Measurements from ENCODE around the gene OSBPL2. TPM values are rescaled to one million over a fixed set of nuclear protein-coding genes. Genes with fewer than 3 reads are reported as not detected.

OSBPL2 gene
- total RNA-seq, 1 donor from 2014 or later = 20.6 TPM

DNA sequence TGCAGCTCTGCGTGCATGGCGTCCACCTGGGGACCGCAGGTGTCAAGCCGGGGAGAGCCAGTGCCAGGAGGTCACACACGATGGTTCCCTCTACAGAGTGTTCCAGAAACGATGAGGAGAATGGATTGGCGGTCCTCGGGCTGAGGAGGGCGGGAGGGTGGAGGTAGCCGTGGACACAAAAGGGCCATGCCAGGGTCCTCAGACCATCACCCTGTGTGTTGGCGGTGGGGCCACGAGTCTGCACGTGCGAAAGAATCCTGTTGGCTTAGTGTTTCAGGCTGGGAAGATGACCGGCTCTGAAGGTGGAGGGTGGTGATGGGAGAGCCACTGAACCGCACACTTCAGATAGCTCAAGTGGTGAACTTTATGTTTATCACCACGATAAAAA is 31.9 kb upstream of the OSBPL2 start:
- DNase-seq (ENCODE audit: low read depth, low spot score) = no peak

DNA sequence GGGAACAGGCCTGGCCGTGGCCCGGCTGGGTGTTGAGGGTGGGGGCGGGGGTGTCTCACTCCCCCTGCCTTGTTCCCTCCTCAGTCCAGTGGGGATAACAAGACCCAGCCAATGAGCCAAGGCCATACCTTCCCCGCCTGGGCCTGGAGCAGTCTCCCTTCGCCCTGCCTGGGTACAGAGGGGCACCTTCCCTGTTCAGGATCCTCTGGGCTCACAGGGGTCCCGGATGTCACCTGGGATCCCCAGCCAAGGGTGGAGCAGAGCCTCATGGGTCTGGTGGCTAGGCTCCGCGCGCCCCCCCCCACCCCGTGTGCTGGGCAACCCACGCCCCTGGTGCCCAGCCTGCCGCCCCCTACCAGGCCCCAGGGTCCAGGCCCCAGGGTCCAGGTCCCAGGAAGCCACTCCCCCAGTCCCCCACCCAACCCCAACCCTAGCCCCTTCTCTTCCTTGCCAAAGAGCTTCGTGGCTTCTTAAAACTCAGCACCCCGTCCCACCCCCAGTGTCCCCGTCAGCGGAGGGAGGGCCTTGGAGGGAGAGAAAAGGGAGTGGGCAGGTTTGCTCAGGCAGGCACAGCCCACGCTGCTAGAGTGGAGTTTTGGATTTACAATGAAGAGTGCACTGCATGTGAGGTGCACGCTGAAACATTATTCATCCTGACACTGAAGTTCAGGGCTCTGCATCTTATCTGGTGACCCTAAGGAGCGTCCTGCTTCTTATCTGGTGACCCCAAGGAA is 30.1 kb upstream of the OSBPL2 start:
- DNase-seq (ENCODE audit: low read depth, low spot score) = no peak

DNA sequence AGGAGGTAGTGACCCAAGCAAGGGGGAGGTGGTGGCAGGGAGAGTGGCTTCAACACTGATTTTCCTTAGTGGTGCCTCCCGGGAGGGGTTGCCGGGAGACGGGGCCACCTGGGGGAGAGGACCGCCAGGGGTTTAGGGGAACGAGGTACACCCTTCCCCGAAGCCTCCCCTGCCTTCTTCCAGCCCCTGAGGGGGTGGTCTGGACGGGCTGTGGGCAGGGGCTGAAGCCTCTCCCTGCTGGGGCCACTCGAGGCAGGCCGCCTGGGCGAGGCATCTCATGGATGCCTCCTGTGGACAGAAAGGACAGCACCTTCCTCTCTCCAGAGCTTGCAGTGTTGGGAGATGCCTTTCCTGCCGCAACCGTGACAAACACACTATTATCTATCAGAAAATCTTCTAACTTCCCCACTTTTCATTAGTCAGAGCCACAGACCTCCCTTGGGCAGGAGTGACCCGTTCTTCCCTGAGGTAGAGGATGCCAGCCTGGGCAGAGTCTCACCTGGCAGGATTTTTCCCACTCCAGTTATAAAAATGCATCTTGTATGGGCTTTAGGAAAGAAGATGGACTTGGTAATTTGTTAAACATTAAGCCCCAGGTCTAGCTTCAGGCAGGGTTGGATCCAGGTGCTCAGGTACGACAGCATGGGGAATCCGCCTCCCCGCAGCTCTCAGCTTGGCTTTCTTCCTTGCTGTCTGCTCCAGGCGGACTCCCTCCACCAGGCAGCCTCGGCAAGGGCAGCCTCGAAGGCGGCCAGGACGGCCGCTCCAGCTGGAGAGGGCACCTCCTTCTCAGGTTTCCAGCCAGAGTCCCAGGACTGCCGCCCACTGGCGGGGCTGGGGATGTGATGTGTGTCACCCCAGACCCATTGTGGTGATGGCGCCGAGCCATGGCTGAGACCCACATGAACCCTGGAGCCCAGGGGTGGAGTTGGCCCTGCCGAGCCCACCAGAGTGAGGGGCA is 29.2 kb upstream of the OSBPL2 start:
- DNase-seq (ENCODE audit: low read depth, low spot score) = no peak

DNA sequence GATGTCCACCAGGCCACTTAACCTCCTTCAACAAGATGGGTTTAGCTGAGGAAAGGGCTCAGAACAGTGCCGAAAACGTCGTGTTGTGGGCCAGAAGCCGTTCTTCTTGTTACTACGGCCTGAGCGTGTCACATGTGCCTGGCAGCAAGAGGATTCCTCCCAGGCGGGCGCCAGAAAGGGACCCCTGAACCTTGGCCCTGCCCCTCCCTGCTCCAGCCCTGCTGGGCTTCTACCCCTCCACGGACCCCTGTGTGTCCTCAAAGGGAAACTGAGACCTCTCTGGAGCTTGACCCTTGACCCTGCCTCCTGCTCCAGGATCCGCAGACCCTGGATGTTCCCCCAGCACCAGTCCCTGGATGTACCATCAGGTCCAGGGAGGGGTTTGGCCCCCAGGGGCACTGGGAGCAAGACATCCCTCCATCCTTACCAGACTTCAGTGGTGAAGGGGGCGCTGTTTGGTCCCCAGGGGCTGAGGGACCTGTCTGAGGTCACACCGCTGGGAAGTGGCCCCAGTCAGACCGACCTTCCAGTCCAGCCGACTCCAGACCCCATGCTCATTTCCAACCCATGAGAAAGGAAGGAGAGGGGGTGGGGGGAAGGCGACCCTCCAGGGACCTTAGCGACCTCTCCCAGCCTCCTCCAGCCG is 28.3 kb upstream of the OSBPL2 start:
- DNase-seq (ENCODE audit: low read depth, low spot score) = no peak

DNA sequence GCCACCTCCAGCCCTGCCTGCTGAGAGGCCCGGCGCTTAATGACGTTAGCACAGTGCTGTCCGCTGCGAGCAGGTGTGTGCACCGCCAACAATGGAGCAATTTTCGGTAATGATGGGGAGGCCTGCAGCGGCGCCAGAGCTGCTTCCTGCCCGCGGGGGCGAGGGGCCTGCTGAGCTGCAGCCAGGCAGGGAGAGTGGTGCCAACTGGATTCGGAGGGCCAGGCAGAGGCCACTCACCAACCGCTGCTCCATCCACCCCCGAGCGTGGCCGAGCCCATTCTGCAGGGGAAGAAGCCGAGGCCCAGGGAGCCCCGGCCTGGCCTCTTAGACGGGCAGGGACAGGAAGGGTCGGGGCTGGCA is 27.8 kb upstream of the OSBPL2 start:
- no peak for DNase-seq (ENCODE audit: low read depth, low spot score)

DNA sequence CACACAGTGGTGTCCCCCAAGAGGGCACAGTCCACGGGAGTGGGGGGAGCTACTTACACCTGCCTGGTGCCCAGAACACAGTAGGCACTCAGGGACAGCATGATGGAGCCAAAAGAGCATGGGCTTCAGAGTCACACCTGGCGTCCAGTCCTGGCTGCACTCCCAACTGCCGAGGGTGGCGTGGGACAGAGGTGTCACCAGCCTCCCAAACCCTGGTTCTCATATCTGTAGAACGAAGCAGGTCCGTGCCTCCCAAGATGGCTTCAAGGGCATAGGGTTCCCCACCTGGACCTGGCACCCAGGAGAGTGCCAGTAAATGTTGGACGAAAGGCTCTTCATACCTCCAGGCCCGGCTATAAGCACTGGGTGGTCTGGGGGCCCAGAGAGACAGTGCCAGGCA is 27.1 kb upstream of the OSBPL2 start:
- DNase-seq (ENCODE audit: low read depth, low spot score) = no peak

DNA sequence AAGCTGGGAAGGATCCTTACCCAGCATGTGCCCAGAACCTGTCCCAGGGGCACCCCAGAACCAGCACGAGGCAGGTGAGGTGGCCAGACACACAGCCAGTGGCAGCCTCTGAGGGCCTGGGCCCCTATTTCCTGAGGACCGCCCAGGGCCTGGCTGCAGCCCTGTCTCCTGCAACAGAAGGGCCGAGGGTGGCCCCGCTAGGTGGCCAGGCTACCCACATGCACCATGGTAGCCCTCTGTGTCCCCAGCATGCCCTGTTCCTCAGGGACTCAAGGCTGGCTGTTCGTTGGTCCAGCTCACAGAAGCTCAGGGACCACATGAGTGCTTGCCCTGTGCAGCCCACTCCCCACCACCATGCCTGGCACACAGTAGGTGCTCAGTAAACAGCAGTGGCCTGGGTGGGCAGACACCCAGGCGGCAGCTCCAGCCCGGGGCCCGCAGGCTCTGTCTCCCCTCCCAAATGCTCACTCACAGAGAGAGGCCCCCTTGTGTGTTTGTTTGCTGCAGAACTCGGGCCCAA is 26.5 kb upstream of the OSBPL2 start:
- no peak for DNase-seq (ENCODE audit: low read depth, low spot score)

DNA sequence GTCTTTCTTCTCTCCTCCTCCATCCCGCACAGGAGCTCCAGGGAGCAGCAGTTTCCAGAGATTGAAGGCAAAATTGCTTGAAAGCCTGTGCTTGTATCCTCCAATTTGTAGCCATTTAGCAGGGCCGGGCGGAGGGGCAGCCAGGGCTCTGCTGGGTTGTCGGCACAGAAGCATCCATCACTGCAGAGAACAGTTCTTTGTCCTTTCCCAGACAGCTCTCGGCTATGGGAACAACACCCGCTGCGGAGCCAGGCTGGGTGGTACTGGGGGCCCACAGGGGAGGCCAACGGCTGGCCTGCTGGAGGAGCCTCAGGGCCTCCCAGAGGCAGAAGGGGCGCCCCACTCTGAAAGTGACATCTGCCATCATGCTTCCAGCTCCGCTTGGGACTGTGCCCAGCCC is 26.0 kb upstream of the OSBPL2 start:
- DNase-seq (ENCODE audit: low read depth, low spot score) = no peak

DNA sequence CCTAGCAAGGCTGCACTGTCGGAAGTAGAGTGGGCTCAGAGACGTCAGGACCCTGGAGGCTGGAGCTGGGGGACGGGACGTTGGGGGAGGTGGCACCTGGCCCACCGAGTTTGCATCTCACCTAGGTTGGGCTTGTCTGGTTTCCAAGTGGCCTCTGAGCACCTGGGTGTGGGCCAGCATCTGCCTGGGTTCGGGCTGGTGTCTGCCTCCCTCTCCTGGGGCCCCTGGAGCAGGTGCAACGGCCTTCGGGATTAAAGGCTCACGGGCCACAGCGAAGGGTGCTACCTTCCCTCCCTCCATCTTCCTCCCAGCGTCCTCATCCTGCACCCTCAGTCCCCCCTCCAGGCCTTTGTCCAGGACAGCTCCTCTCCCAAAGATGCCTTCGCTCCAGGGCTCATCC is 24.3 kb upstream of the OSBPL2 start:
- no peak for DNase-seq (ENCODE audit: low read depth, low spot score)

DNA sequence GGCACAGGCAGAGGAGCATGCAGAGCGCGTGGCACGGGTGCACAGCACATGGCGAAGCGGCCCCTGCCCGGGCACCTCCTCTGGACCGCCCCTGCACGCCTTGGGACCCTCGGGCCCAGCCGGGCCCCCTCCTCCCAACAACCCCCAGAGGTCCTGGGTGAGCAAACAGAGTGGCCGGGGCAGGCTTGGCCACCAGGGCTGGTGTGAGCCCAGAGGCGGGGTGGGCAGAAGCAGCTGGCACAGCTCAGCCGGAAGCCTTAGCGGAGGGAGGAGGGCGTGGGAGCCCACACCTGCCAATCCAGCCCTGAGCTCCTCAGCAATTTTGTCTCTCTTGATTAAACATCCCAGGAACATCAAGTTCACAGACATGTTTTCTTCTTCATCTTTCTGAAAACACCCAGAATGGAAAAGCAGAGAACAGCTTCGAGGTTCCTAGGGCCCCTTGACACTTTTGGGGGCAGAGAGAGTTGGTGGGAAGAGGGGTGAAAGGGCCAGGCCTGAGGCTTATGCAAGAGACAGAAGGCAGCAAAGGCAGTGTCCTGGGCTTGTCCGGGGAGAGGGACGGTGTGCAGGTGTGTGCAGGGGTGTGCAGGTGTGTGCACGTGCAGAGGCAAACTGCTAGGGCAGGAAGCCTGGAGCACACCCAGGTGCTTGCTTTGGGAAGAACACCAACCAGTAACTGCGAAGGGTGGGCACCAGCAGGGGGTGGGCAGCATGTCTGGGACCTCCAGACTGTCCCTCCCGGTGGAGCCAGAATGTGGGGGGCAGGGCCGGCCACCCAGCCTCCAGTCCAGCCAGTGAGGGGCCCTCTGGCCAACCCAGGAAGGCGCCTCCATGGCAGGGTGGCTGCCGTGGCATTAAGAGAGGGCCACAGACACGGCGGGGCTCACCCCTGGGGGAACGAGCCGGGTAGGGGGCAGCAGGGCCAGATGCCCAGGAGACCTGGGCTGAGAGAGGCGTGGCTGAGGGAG is 23.0 kb upstream of the OSBPL2 start:
- DNase-seq (ENCODE audit: low read depth, low spot score) = no peak

DNA sequence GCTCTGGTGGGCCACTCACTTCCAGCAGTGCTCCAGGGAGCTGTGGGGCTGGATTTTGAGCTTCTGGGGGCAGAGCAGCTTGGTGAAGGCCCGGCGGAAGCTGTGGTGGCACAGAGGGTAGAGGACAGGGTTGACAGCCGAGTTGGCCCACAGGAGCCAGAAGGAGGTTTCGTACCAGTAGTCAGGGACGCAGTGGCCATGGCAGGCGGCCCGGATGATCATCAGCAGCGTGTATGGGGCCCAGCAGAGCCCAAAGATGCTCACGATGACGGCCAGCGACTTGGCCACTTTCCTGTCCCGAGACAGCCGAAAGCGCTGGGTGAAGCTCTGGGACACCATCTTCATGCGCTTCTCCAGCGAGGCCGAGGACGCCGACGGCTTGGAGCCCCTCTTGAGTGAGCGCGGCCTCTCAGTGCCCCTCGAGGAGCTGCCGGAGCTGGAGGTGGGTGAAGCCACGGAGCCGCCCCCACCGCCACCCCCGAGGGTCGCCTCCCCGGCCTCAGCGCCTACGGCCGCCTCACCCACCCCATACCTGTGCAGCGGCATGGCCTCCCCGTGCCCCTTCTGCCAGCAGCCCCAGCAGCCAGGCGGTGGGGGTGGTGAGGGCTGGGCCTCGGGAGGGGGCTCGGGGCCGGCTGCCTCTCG is 22.2 kb upstream of the OSBPL2 start:
- no peak for DNase-seq (ENCODE audit: low read depth, low spot score)

DNA sequence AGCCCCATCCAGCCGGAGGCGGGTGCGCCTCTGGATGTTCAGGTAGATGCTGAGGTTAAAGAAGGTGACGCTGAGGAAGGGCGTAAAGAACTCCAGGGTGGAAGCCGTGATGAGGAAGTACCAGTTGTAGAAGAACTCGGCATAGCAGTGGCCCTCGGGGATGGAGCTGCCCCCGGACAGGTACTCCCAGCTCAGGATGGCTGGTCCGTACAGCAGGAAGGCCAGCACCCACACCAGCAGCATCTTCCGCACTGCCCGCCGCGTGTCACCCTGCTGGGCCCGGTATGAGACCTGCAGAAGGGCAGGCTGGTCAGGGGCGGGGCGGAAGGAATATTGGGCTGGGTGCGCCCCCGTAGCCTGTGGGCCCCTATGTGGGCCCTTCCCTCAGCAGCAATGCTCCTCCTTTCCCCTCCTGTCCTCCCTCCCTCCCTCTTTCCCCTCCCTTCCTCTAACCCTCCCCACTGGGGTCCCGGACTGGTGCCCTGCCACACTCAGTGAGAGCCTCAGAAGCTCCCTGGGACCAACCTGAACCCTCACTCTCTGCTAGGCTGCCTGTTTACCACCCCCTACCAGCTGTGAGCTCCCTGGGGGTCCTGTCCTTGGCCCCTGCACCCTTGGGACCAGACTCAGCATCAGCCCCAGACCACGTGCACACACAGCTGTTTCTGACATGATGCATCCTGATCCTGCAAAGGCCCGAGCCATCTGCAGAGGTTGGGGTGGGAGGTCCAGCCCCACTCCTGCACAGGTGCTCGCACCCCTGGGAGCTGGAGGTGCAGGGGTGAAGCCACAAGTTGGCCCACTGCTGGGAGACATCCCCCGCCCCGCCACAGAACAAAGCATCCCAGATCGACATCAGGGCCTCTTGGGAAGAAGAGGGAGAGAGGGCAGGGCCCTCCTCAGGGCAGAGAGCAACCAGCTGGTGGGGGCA is 21.4 kb upstream of the OSBPL2 start:
- no peak for DNase-seq (ENCODE audit: low read depth, low spot score)

DNA sequence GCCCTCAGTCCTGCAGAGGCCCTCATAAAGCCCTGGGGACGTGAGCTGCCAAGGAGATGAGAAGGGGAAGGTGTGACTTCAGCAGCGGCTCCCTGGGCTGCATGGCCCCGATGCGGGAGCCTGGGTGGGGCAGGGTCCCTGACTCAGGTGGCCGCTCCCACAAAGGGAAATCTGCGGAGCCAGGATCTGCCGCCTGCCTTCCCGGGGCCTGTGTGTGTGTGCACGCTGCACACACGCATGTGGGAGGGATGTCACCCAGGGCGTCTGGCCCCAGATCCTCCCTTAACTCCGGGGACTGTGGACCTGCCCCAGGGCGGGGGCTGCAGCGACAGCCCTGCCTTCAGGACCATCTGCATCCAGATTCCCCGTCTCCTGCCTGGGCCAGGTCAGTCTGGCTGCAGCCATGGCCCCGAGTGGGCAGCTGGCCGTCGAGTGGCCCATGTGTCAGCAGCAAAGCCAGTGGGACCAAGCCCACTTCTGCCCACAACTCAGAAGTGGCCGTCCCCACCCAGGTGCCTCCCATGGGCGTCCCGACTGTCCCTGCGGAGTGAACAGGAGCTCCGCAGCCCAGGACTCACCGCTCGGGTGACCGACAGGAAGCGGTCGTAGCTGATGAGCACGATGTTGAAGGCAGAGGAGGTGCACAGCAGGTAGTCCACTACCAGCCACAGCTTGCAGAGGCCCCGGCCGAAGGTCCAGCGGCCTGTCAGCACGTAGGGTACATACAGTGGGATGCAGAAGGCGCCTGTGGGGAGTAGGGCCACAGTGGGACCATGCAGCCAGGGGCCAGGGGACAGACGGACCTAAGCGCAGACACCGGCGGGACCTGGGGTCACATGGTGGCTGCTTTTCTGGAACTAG is 20.2 kb upstream of the OSBPL2 start:
- no peak for DNase-seq (ENCODE audit: low read depth, low spot score)

DNA sequence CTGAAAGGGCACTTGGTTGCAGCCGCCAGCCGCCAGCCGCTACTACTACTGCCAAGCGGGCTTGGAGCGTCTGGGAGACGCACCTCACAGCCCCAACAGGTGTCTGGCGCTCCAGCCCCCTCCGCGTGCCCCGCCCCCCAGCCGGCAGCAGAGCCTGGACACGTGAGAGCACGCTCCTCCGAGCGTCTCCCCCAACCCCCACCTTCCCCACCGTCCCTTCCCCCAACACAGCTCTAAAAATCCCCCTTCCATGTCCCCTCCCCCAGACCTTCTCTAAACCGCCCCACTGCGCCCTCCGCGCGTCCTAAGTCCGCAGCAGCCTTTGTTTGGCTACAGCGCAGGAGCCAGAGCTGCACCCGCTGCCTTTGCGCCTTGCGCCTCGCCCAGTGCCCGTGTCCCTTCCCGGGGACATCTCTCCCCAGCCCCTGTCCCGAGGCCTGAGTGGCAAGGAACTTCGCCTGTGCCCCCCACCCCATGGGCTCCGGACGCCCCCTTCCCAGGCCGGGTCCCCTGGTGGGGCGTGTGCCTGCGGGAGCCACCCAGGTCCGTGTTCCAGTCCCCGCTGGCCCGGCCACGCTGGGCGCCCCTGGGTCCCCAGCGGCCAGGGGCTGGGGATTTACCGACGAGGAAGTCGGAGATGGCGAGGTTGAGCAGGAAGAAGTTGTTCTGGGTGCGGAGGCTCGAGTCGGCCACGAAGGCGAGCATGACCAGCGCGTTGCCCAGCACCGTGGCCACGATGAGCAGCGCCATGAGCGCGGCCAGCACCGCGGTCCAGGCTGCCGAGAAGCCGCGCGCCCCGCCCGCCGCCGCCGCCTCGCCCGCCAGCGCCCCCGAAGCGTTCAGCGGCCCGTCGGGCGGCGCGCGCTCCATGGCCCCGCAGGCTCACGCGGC is 19.0 kb upstream of the OSBPL2 start:
- DNase-seq (ENCODE audit: low read depth, low spot score) = no peak

DNA sequence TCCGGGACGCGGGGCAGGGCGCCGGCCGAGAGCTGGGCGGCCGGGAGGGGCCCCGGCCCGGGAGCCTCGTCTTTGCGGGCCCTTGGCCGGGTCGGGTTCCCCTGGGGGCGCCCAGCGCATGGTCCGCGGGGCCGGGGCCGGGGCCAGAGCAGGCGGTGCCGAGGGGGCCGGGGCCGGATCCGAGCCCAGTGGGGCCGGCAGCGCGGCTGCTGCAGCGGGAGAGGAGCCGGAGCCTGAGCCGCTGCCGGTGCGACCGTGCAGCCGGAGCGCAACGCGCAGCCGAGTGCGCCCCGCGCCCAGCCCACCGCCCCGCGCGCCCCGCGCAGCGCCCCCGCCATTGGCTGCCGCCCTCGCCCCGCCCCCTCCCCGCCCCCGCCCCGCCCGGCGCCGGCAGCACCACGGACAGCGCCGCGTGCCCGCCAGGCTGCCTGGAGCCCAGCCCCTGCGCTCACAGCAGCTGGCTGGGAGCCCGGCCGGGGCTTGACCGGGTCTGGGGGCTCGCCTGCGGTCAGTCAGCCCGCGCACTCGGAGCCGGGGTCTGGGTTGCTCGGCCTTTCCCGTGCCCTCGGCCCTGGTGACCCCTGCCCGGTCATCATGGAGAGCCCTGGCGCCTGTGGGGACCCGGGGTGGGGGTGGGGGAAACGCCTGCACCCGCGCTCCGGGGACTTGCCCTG is 18.2 kb upstream of the OSBPL2 start, which contains the start of gene HRH3:
Gene HRH3 (minus strand): TSS at position 287 of the 674 bp plus-strand sequence. CDS start 308 bp downstream, outside the sequence.
- DNase-seq (ENCODE audit: low read depth, low spot score) = no peak

All from pulmonary artery endothelial cell (primary cell).